ENCODE results near the gene HDHD3.
A peak's percentile ranks its signal among the peaks of the same experiment; 100 is the strongest.
"Not testable (repeated sequence)": the region's sequence is repeated elsewhere in the genome, so short reads cannot be mapped to it uniquely, and the experiment has no call there.

HDHD3 gene

DNA sequence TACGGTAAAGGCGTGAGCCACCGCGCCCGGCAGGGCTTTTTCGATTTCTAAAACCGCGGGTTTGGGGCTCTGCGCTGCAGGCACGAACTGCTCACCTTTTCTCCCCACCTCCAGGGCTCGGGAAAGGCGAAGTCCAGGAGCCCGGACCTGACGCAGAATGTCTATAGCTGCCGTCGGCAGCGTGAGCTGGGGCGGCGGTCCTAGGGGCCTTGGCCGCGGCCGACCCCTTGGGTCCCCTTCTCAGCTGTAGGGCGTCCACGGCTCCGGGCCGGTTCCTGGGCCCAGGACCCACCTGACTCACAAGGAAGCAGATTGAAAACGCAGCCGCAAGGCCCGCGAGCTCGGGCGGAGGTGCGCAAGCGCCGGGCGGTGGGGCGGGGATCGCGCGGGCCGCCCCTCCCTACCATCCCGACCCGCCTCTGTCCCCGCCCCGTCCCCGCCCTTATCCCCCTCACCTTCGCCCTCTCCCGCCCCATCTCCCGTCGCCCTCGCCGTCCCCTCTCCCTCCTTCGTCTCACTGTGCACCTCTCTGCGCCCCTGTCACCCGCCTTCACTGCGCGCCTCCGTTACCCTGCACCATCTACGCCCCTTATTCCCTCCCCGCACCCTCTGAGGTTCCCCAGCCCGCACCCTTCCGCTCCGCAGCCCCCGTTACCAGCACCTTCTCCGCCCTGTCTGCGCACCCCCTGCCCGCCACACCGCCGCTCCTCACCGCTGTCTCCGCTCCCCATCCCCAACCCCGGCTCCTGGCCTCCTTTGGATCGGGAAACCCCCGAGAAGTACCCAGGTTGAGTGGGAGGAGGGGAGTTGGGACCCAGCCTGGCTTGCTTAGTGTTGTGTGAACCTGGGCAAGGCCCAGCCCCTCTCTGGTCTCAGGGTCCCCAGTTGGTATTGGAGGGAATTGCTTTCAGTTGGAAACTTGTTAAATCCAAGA lies at the start of gene HDHD3:
Gene HDHD3 (minus strand): TSS at position 353 of the 934 bp plus-strand sequence. CDS start 2,632 bp downstream, outside the sequence.
- peak; percentile 95 for DNase-seq

- no peak for DNase-seq
Observed at GRCh38 chr9:113425072-113425471, 48.3 kb upstream of the HDHD3 start.

- no peak for DNase-seq
Observed at GRCh38 chr9:113421726-113422125, 44.9 kb upstream of the HDHD3 start.

GRCh38 chr9:113417370-113417769 lies 40.6 kb upstream of the HDHD3 start:
- DNase-seq = peak; percentile 28

GRCh38 chr9:113416149-113416721 lies 39.4 kb upstream of the HDHD3 start:
- no peak for DNase-seq

DNA sequence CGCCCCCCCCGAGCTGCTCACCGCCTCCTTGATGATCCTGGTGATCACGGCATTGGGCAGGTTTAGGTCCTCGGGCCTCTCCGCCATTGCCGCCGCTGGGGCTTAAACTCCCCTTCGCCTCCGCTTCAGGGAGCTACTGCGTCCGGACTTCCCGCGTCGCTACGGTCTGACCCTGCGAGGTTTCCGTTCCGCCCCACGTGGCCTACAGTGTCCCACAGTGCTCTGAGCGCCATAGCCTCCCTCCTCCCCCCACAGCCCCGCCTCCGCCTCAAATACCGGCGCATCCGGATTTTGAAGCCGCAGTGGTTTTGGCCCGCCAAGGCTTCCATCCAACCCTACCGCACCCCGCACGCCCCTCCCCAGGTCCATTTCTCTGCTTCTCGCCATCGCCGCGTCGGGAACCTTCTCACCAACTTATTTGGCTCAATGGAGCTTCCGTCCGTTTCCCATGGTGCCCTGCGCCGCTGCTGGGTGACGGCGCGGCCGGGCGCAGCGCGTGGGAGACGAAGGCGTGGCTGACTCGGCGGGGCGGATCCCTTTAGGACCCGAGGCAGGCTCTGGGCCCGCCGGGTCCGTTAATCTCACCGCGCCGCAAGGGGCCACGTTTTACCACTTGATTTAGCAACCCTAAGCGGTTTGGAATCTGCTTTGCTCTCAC lies 33.5 kb upstream of the HDHD3 start, which contains the start of the genes C9orf43 and POLE3:
Gene C9orf43 (plus strand): TSS at position 541 of the 658 bp plus-strand sequence. CDS start 2,747 bp downstream, outside the sequence.
Gene POLE3 (minus strand): TSS at position 469 of the 658 bp plus-strand sequence. CDS start 382 bp downstream, at position 87.
- DNase-seq = peak; percentile 95

DNA sequence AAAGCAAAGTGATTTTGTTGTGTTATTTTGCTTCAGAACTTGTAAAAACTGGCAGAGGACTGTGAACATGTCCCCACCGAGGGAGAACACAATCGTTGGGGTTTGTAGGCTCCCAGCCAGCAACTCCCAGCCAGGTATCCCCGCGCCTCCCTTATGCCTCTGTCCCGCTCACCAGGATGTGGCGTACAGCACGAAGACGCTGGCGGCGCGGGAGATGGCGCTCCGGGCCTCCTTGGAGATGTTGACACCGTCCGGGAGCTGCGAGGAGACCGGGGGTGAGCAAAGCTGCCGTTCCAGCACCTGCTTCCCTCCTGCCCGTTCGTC lies 33.1 kb upstream of the HDHD3 start:
- DNase-seq = no peak

DNA sequence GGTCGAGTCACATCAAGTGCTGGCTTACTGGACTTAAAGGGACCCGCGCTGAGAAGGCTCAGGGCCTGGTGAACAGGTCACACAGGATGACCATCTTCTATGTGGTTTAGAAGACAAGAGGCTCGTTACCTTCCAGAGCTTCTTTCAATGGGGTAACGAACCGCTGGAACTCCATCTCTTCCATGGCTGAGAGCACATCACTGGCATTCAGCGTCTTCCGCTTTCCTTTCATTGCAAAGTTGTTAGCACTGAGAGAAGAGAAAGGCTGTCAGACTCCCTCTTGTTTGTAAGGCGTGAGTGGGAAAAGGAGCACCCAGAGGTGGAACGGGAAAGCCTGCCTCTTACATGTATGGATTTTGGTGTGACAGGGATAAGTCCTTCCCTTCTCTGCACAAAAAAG lies 32.7 kb upstream of the HDHD3 start:
- DNase-seq = no peak

GRCh38 chr9:113406873-113407511 lies 30.2 kb upstream of the HDHD3 start:
- peak; percentile 63 for DNase-seq

- not testable (repeated sequence) for DNase-seq
Observed at GRCh38 chr9:113406353-113406752, 29.6 kb upstream of the HDHD3 start.

- DNase-seq = no peak
Observed at GRCh38 chr9:113403646-113404045, 26.9 kb upstream of the HDHD3 start.

DNA sequence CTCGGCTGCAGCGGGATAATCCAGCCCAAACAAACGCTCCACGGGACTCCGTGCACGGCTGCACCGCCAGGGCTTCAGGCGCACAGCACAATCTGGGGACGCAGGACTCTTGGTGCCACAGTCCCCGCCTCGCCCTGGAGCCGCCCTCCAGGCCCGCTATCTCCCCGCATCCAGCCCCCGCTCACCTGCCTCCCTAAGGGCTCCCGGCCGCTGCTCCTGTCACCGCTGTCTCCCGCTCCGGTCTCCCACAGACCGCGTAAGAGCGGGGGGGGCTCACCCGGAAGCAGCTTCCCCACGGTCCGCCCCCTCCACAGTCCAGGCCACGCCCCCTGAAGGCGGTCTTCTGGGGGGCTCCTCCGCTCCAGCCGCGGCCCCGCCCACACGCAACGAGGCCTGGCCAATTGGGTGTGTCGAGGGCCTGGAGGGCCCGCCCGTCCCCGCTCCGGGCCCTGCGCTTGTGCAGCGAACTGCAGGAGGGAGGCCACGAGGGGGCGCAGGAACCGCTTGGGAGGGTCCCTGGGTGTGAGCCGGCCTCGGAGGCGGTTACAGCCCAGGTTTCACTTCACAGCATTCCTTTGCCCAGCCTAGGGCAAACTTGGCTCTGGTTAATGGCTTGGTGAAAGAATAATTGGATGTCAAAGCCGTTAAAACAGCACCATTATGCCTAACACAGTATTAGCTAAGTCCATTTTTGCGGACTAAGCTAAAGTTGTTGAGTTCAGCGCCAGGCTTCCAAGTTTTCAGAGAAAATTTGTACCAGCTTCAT lies 24.4 kb upstream of the HDHD3 start, which contains the start of gene ALAD:
Gene ALAD (minus strand): TSS at position 258 of the 766 bp plus-strand sequence. CDS start 7,725 bp downstream, outside the sequence.
- DNase-seq = peak; percentile 100

GRCh38 chr9:113399646-113400200 lies 22.9 kb upstream of the HDHD3 start:
- no peak for DNase-seq

- no peak for DNase-seq
Observed at GRCh38 chr9:113398796-113399195, 22.0 kb upstream of the HDHD3 start.

DNA sequence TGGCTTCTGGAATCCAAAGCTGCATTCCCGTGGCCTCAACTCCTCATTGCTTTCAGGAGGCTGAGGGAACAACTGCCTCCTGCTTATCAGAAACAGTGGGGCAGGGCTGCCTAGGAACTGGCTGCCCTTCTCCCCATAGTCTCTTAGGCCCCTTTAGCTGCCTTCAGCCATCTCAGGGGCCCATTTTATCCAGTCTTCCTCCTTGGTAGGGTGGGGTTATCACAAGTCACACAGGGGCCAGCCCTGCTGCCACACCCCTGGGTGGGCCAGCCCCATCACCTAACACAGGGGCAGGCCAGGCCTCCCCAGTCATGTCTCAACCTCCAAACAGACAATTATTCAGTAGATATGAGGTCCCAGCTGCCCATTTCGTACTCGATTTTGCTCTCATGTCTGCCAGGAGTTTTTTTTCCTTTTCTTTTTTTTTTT lies 20.4 kb upstream of the HDHD3 start:
- no peak for DNase-seq

DNA sequence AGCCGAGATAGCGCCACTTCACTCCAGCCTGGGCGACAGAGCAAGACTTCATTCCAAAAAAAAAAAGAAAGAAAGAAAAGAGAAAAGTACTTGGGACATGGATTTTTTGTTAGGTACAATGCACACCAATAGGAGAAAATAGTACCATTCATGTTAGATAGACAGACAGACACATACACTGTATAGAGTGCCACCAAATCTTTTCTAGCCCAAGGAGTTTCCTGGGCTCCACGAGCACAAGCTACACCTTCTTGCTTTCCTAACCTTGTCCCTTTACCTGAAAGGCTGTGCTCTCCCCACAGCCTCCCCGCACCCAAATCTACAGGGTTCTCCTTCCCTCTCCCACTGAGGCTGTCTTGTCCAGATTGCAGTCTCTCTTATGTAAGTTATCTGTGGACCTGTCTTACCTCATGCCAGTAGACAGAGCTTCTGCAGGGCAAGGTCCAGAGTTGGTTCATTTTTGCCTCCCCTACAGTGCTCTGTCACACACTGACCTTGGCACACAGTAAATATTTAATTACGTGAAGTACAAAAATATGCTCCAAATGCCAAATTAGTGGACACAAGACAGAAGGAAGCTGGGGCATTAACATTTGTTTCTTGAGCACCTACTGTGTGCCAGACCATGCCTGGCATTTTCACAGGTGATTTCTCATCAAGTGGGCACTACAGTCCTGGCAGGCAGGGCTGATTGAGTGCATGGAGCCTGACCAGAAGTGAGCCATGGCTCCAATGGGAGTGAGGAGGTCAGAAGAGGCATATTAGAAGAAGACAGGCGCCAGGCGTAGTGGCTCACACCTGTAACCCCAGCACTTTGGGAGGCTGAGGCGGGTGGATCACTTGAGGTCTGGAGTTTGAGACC lies 18.4 kb upstream of the HDHD3 start:
- no peak for DNase-seq

- no peak for DNase-seq
Observed at GRCh38 chr9:113393281-113393680, 16.5 kb upstream of the HDHD3 start.

DNA sequence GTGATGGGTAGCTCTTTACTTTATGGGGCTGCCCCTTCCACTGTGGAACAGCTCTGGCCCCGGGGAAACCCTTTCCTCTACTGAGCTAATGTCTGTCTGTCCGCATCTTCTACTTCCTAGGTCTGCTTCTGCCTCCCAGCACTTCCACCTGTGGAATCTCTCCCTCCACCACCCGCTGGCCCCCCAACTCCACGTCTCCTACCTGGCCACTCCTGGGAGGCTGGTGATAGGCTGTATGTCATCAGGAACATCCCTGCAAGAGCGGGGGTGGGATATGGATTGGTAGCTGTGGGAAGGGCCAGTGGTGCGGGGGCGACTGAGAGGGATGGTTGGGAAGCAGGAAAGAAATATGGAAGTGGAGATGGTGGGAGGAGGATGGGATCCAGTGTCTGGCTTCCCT lies 15.1 kb upstream of the HDHD3 start:
- DNase-seq = no peak

- no peak for DNase-seq
Observed at GRCh38 chr9:113390192-113390960, 13.6 kb upstream of the HDHD3 start.

- DNase-seq = no peak
Observed at GRCh38 chr9:113389451-113389850, 12.7 kb upstream of the HDHD3 start.
